Stimulated activated CD4-positive, alpha-beta T cell treated with anti-CD3 and anti-CD28 coated beads, Interleukin-1b, Interleukin-23, amount 100 ng/mL, for 48 hours (primary cell): ENCODE measurements around the gene TWNK.
A peak's percentile ranks its signal among the peaks of the same experiment; 100 is the strongest.

Source experiments
- DNase-seq: peaks from one replicate; pipeline ENCODE4 v3.0.0-alpha.2; 2020

Gene TWNK

DNA sequence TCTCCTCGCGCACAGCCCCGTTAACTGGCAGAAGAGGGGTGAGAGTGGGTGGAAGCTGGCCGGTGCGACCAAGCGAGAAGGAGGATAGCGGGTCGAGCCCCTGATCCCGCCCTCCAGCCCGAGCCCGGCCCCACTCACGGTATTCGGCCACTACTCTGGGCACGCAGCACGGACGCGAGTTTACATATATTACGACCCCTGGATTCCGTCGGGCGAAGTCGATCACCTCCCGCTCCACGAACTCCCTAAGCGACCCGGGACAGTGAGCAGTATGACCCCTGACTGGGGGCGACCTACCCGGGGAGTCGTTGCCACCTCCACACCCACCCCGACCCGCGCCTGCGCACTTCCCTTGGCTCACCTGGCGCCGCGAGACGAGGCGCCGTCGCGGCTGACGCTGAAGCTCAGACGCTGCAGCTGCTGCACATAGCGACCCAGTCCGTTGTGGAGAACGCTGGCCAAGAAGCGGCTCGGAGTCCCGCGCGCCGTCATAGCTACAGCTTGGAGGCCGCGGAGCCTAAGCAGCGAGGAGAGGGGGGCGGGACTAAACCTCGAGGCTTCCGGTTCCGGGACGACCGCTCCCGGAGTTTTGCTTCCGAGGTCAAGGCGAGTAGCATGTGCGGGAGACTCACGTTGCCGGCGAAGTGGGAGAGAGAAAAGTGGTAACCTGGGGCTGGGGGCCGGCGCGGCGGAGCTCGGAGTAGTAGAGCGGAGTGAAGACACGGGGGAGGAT is at the start of gene TWNK, which contains the start of gene MRPL43:
TWNK (plus strand) TSS at position 592 of the 733 bp plus-strand sequence. CDS start 668 bp downstream, outside the sequence.
MRPL43 (minus strand) TSS at position 546 of the 733 bp plus-strand sequence; CDS start at position 492, 54 bp downstream.
- DNase-seq = peak; percentile 84

DNA sequence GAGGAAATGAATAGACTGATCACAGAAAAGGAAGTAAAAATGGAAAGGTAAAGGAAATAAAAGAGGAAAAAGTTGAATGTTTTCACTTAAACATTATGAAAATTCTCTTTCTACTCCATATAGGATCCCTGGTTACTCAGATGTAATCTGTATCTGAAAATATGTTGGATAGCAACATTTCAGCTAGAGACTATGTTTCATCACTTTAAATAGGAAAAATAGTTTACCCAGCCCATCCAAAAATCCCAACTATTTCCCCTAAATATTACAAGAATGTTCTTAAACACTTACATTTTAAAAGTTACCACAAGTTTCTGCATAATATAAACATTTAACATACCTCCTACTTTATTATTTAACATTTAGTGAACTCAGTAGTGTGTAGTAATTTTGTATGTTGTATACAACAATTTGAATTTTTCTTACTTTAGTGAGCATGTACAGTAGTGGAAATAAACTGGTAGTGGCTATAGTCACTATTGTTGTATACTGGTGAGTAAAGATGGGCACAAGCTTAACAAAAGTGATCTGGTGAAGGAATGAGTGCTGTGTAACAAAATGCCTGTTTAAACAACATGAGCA is 47.5 kb upstream of the TWNK start:
- DNase-seq = no peak

- no peak for DNase-seq
Observed at GRCh38 chr10:100942229-100942628, 45.1 kb upstream of the TWNK start.

DNA sequence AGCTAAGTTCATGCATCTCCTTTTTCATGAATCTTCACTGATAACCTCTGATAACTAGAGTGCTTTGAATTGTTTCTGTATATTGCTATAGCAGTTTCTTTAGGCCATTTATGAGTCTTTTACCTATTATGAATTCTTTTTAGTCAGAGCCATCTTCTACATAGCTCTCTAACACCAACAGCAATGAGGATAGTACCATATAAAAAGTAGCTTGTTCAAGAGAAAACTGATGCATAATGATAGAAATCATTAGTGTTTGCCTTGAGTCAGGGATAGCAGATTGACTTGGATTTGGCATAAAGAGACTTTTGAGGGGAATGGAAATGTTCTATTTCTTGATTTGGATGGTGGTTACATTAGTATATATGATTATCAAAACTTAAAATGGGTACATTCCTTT is 43.8 kb upstream of the TWNK start:
- DNase-seq = no peak

DNA sequence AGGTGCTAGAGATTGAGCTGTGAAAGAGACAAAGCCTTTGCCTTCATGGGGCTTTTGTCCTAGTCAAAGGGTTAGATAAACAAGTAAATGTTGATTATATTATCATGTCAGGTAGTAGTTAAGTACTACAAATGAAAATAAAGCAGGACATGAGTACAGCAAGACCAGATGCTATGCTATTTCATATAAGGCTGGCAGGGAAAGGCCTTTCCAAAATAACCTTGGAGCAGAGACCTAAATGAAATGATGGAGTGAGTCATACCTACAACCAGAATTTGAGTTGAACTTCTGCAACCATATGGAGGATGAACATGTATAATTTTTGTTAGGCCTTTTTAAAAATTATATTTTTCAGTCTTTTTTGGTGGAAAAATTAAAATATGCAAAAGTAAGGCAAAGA is 41.6 kb upstream of the TWNK start:
- DNase-seq = no peak

GRCh38 chr10:100948916-100949315 is 38.4 kb upstream of the TWNK start:
- DNase-seq = no peak

DNA sequence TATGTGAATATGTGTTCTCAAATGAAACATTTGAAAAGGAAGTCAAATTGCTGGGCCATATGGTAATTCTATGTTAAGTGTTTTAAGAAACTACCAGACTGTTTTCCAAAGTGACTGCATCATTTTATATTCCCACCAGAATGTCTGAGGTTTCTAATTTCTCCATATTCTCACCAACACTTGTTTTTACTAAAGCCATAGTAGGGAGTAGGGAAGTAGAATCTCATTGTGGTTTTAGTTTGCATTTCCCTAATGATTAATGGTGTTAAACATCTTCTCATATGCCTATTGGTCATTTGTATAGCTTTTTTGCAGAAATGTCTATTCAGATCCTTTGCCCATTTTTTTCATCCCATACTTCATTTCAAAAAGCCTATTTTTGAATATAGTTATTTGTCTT is 27.1 kb upstream of the TWNK start:
- DNase-seq = no peak

- DNase-seq = no peak
Observed at GRCh38 chr10:100962351-100963080, 24.8 kb upstream of the TWNK start.

GRCh38 chr10:100963826-100964225 is 23.5 kb upstream of the TWNK start:
- no peak for DNase-seq

DNA sequence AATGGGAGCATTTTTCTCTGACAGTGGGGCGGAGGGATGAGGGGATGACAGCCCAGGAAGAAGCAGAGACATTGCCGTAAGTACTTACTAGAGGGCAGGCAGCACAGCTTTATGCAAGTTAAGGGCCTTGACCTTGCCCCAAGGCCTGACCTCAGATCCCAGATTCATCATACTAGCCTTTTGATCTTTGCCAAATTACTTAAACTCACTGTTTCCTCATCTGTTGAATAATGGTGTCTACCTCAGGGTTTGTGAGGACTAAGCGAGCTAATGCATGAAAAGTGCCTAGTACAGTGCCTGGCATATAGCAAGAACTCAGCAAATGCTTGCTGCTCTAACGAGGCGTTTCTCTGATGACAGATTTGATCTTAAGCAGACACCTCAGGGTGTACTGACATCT is 21.5 kb upstream of the TWNK start:
- DNase-seq = no peak

DNA sequence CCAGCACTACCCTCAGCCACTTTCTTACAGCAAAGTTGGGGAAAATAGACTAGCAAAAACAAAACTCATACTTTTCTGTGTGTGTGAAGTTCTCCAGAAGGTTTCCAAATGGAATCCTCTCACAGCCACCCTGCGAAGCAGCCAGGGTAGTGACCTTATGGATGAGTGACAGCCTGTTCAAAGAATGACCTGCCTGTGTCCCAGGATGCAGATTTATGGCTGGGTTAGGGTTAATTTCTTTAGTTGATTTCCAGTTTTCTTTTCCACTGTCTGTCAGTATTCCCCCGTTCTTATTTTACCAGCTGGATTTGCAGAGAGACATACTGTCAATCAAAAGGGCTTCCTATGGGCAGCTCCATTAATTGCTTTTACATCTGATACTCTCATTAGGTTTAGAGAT is 20.5 kb upstream of the TWNK start:
- DNase-seq = no peak

DNA sequence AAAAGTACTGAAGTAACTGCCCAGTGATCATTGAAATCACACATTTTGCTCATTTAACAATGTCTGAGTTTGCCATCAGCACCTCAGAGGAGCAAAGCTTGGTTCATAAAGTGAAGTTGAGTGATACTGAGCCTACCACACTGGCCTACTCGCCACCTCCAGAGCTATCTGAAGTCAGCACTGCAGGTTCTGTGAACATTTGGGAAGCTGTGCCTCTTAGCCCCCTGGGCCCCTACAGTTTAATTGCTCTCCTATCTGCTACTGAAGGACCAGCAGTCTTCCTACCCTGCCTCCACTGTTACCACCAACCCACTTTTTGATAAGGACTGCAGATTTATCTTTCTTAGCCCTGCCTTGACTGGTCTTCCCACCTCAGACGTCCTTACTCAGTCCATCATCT is 20.0 kb upstream of the TWNK start:
- no peak for DNase-seq

- DNase-seq = no peak
Observed at GRCh38 chr10:100968062-100968736, 19.1 kb upstream of the TWNK start.

- no peak for DNase-seq
Observed at GRCh38 chr10:100968863-100969186, 18.5 kb upstream of the TWNK start.

DNA sequence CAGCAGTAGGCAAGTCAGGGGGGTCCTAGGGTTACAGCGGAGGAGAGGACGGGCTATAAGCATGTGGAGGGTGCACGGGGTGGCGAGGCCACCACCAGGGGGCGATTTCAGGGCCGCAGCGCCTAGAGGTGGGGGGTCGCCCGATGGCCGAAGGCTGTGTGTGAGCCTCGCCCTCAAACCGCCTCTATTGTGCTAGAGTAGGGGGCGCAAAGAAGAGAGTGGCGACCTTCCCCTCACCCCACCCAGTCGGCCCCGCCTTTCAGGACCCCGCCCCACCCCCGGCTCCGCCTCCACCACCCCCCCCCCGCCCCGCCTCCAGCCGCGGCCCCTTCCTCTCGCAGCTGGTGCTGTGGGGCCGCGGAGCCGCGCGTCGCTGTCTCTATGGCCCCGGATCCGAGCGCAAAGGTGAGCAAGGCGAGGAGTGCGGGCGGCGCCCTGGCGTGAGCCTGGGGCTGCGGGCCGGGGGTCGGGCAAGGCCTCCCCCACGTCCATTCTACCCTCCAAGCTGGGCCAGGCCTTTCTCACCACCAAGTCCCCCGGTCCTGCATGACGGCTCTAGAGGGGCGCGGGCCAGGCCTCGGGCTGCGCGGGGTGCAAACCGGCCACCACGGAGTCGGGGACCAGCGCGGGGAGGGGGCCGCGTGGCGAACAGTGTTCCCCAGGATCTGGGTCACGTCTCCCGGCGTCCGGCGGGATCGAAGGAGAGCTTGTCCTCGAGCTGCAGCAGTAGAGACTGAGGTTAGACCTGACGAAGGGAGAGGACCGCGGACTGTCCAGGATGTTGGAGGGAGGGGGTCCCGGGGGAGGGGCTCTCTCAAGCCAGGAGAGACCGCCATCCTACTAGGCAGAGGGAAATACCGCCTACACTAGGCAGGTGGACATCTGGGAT is 17.9 kb upstream of the TWNK start, which contains the start of gene SEMA4G:
SEMA4G (plus strand) TSS at position 318 of the 889 bp plus-strand sequence. CDS start 3,409 bp downstream, outside the sequence.
- DNase-seq = peak; percentile 33

DNA sequence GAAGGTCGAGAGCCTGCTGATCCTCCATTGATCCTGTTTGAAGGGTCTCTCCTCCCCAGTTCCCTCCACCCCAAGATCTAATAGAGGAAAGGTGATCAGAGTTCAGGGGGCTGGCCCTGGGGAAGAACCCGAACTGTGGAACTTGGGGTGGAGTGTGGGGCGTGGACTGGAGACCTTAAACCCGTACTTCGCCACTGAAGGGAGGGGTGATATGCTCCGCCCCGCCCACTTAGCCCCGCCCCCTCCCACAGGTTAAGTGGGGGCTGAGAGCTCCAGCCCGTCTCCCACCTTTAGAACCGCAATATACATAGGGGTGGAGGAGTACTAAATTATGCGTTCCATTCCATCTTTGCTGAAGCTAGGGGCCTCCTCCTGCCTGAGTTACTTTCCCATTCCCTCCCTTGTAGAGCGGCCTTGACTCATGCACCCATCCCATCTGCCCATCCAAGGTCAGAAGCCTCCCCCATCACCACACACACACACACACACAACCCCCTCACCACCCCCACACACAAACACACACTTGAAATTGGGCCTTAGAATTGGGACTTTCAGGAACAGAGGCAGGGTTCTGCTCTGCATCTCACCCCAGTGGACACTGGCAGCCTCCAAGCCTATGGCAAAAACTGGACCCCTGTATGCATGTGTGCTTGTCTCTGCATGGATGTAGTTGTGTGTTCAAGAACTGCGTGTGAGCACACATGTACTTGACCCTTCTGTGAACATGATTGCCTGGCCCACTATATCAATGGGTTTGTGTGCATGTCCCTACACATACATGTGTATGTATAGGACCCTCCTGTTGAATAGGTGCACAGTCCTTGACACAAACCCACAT is 17.0 kb upstream of the TWNK start:
- DNase-seq = no peak

GRCh38 chr10:100970914-100971811 is 16.2 kb upstream of the TWNK start:
- no peak for DNase-seq

- no peak for DNase-seq
Observed at GRCh38 chr10:100972115-100972903, 15.0 kb upstream of the TWNK start.

DNA sequence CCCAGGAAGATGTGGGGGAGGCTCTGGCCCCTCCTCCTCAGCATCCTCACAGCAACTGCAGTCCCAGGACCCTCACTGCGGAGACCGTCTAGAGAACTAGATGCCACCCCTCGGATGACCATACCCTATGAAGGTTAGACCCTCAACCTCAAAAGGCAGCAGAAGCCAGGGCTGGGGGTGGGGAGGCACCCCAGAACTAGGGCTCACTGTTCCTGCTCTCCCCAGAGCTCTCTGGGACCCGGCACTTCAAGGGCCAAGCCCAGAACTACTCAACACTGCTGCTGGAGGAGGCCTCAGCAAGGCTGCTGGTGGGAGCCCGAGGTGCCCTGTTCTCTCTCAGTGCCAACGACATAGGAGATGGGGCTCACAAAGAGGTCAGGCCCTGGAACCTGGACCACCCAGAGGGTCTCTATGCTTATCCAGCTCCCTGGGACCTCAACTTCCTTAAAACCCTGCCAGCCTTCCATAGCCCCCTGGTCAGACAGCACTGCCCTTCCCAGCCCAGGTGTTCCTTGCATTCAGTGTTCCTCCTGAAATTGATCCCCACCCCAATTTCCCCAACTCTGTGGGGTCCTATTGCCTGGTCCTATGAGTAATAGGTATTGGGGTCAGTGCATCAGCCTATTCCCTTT is 14.3 kb upstream of the TWNK start:
- no peak for DNase-seq
